HG03159 (cell line): ENCODE data around the gene AP5B1.

Experiments
- ATAC-seq: cut with Tn5 transposase; IDR thresholded peaks from one replicate; pipeline ENCODE4 v1.9.1; 2021; ENCODE audit warnings: mild to moderate bottlenecking, moderate library complexity; ENCODE audit not compliant: unreplicated experiment

The AP5B1 gene

DNA sequence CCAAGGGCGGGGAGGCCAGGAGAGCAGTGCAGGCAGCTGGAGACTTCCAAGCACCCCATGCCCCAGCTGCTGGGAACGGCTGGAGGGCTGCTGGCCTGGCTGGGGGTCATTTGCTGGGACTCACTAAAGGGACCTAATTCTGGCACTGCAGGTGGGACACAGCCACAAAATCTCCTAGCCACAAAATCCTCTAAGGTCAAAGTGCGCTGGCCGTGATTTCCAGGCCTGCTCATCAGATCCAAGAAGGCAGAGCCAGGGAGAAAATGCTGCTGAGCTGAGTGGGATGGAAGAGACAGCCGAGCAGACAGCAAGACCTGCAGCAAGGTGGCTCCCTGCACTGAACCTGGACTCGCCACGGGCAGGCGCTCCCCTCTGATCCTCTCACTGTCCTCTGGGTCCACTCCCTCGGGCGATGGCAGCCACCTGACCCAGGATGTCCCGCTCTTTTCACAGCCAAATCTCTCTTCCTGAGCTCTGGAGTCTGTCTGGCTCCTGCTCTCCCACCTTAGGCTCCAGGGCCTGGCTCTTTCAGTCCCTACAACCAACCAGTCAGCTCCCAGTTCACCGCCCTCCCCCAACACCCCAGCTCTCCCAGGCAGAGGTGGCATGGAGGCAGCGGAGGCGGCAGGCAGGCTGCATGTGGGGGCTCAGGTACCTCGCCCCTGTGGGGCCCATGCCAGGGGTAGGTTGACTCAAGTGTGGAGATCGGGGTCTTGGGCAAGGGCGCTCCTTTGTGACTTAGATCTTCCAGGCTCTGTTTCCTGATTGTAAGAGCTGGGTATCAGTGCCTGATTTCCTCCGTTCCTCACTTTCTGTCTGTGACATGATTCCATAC lies 20.6 kb upstream of the AP5B1 start:
- ATAC-seq: no peak

DNA sequence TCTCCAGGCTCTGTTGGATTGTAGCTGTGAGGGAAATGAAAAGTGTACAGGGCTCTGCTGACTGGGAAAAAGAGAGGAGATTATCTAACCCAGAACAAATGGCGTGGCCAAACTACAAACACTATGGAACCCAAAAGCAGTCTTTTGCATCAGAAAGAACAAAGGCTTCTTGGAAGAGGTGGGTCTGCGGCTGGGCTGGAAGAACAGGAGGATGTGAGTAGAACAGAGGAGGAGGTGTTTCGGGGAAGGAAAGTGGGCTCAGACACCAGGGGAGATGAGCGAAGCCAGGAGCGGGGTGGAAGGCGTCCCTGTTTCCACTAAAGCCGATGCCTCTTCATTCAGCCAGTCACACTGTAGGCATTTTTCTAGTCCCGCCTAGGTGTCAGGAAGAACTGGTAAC lies 18.1 kb upstream of the AP5B1 start:
- no peak for ATAC-seq

DNA sequence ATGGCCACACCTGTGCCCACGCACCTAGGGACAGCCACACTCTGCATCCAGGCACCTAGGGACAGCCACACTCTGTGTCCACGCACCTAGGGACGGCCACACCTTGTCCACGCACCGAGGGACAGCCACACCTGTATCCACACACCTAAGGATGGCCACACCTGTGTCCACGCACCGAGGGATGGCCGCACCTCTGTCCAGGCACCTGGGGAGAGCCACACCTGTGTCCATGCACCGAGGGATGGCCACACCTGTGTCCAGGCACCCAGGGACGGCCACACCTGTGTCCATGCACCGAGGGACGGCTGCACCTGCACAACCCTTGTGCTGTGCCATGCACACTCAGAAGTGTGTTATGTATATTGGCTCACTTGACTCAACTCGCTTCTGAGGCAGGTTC lies 16.9 kb upstream of the AP5B1 start:
- no peak for ATAC-seq

DNA sequence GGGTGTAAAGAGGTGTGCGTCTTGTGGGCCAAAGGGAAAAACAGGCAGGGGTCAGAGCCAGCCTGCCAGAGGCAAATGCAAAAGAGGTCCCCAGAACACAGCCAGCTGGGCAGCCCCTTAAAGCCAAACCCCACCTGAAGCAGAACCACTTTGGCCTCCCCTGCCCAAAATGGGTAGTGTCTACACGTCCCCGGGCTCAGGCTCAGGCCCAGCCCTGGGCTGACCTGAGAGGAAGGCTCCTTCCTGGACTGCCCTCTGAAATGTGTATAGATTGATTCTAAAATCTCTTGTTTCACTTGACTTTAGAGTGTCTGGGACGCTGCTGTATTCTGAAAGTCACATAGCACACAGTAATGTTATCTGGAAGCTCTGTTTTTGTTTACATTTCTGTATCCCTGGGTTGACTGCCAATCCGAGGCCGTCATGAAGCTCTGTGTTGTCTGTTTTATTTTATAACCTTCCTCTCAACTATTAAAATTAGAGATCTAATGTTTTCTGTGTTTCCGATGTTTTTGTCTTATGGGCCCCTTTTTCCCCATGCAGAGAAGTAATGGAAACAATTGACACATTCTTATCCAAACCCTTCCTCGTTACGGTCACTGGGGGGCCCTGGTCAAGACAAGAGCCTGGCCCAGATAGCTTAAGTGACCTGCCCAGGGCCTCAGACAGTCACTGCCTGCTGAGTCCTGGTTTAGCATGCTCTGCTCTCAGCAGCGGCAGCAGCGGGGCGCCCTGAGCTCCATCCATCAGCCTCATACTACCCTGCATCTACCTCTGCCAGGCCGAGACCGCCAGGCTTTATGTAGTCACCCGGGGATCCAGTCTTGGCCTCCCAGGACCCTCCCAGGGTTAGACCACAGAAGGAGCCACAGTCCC lies 16.2 kb upstream of the AP5B1 start:
- no peak for ATAC-seq

DNA sequence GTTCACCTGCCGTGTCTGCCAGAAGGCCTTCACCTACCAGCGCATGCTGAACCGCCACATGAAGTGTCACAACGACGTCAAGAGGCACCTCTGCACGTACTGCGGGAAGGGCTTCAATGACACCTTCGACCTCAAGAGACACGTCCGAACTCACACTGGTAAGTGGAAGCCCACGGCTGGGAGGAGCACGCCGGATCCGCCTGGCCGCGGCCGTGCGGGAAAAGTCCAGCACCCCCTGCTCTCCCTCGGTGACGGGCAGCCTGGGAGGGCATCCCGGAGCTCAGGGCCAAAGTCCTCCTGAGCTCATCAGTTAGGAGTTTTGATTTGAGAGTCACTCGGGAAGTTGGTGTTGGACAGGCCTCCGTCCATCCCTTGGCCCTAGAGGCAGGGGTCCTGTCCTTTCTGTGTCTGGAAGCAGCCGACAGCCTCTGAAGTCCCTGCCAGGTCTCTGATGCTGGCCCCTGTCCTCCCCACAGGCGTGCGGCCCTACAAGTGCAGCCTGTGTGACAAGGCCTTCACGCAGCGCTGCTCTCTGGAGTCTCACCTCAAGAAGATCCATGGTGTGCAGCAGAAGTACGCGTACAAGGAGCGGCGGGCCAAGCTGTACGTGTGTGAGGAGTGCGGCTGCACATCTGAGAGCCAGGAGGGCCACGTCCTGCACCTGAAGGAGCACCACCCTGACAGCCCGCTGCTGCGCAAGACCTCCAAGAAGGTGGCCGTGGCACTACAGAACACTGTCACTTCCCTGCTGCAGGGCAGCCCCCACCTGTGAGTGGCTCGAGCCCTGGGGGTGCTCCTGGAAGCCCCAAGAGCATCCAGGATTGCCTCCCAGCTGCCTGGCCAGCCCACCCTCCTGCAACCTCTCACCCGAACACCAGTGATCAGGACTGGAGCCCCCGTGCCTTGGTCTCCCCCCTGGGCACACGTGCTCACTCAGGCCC lies 14.1 kb upstream of the AP5B1 start:
- no peak for ATAC-seq

DNA sequence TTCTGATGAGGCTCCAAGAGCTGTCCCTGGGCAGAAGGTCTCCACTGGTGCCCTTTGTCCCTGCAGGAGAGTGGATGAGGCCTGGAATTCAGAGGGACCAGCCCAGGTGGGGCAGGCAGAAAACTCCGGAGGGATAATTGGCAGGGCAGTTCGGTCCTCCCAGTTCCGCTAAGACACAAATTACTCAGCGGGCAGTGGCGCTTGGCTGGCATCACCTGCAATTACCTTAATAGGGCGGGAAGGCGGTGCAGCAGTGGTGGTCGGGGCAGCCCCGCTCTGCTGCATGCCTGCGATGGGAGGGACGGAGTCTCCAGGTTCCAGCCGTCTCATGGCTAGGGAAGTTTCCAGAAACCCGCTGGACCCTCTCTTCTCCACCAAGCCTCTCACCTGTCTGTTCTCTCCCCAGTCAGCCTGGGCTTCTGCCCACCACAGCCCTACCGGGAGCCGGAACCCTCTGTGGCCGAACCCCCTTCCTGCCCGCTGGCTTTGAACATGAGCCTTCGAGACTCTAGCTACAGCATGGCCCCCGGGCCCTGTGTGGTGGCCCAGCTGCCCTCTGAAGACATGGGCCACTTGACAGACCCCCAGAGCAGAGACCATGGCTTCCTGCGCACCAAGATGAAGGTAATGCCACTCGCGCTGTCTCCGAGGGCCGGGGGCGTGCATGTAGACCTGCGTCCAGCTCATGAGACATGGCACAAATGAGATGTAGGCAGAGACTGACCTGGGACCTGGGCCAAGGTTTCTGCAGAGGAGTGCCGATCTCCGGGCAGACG lies 13.0 kb upstream of the AP5B1 start:
- ATAC-seq: no peak

- ATAC-seq: no peak
Observed at GRCh38 chr11:65793144-65793581, 12.4 kb upstream of the AP5B1 start.

DNA sequence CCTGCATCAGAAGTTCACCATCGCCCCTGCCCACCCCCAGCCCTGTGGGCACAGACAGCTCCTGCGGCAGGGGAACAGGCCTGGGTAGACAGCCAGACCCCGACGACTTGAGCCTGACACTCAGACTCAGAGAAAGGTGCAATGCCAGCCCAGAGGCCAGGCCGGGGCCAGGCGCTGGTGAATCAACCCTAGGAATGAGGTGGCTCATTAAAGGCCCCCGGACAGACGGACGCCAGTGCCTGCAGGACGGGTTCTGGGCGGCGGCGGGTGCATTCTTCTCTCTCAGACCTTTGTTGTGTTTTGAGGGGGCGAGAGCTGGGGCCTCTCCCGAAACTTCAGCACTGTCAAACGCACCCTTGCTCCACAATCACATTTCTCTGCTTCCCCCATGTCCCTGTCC lies 11.7 kb upstream of the AP5B1 start:
- no peak for ATAC-seq

DNA sequence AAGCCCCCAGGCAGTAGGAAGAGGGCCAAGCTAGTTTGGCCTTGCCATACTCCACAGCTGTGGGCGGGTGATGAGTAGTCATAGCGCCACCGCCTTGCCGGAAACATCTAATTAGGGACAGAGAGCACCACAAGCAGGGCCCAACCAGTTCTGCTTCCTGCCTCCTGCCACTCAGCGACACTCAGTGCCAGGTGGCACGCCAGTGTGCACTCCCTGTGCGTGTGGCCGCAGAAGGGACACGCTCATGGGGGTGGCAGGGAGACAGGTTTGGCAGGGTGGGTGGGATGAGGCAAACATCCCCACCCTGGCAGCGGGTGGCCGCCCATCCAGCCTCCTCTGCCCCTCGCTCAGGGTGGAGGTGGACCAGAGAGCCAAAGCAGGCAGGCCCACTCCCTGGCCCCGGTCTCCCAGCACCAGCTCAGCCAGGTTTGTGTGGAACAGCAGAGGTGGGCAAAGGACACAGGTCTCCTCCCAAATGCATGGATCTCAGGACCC lies 11.0 kb upstream of the AP5B1 start:
- ATAC-seq: no peak

DNA sequence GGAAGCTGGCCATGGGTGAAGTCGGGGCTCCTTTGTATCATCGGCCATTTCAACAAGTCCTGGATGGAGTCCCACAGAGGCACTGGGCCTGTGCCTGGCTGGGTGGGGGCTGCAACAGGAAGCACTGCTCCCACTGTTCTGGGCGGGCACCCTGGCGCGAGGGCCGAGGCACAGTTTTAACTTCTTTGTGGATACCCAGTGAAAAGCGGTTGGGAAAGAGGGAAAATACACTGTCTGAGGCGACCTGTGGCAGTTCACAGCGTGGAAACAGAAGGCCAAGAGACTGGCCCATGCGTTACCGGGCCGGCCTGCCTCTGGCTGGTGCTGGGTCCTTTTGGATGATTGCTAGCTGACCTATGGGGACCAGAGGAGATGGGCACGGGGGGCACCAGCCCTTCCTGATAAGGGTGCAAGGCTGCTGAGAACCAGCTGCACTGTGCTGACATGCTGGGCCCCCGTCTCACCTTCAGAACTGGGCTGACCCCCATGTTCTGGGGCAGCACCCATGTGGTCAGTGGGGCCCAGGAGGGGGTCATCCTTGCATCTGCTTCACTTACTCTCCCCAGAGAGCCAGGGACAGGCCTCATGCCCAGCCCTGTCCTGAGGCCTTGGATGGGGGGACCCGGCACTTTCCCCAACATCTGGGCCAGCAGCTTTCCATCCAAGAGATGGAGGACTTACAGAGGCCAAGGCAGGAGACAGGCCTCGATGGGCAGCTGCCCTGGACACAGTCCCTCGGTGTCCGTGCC lies 10.3 kb upstream of the AP5B1 start:
- no peak for ATAC-seq

DNA sequence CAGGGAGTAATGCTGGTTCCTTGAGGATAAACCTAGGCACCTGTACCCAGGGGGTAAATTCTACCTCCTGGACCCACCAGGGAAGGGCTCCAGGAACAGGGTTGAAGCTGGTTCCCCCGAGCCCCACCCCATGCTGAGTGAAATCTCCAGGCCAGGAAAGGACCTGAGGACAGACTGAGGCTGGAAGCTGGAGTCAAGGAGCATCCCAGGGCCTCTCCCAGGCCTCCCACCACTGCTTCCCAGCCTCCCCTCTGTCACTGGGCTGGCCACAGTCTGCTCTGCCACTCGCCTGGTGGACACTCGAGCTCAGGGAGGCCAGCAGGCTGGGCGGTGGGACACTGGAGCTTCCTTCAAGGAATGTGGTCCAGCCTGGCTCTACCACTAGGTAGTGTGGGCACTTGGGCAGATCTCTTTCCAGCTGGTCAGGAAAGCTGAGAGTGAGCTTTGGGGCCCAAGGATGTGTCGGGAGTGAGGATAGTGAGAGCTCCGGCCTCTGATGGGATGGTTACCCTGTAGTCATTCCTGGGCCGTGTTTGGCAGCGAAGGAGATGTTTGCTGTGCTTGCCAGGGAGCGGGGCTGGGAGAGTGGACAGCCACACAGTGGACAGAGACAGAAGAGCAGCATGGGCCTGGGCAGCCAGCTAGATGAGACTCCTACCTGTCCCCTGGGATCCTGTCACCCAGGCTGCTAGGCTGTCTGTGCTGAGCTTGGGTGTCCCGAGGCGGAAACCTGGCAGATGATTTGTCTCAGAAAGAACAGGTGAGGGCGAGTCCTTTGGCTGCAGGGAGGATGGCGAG lies 9.5 kb upstream of the AP5B1 start:
- no peak for ATAC-seq

- no peak for ATAC-seq
Observed at GRCh38 chr11:65789230-65790103, 8.7 kb upstream of the AP5B1 start.

- no peak for ATAC-seq
Observed at GRCh38 chr11:65788821-65789220, 8.0 kb upstream of the AP5B1 start.

- ATAC-seq: no peak
Observed at GRCh38 chr11:65787649-65788622, 7.2 kb upstream of the AP5B1 start.

GRCh38 chr11:65786786-65787636 lies 6.2 kb upstream of the AP5B1 start, which contains the start of gene OVOL1:
Gene OVOL1, plus strand, starts transcription at chr11:65787063. Its CDS starts 311 bp downstream, at chr11:65787374.
- no peak for ATAC-seq
